Left forelimb (tissue), 1 donor: Measurements from ENCODE around the gene SFRP5.

ENCODE experiments used
- DNase-seq: peaks from one replicate; pipeline ENCODE4 v3.0.0-alpha.2; 2018; ENCODE audit warnings: low spot score

The SFRP5 gene

DNA sequence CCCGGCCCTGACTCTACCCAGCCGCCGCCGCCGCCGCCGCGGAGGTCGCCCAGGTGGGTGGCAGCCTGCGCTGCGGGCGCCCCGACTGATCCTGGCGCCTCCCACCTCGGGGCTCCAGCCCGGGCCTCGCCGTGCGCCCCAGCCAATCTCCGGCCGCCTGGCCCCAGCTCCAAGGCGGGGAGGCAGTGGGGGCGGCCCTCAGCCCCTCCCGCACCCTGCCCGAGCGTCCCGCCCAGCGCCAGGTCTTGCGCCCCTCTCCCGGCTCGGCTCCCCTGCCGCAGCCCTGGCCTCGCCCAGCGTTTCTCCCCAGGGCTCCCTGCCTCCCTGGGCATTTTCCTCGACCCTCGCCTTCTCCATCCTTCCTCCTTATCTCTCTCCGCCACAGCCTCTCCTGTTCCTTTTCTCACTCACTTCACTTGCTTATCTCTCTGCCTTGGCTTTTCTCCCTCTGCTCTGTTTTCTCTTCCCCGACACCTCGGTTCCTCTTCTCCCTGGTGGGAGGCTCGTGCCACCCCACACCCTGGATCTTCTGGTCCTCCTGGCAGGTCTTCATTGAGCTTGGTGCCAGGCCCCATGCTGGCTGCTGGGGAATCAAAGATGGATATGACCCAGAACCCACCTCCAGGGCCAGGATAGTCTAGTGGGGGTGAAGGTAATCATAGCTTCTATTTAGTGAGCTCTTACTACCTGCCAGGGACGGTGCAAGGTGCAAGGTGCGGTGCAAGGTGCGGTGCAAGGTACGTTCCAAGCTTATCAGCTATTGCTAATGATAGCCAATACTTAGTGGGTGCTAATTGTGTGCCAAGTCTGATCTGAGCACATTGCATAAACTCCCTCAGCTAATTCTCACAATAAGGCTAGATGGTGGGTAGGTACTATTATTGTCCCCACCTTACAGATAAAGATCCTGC, at the start of gene SFRP5:
TSS of gene SFRP5 (minus strand) at position 87 of the 911 bp plus-strand sequence. CDS start 166 bp downstream, outside the sequence.
- DNase-seq = no peak

GRCh38 chr10:97820096-97820704, 48.4 kb upstream of the SFRP5 start:
- DNase-seq = no peak

GRCh38 chr10:97818572-97818971, 46.8 kb upstream of the SFRP5 start:
- DNase-seq = no peak

GRCh38 chr10:97816609-97817008, 44.8 kb upstream of the SFRP5 start:
- DNase-seq = no peak

- DNase-seq = no peak
Observed at GRCh38 chr10:97814996-97815395, 43.2 kb upstream of the SFRP5 start.

GRCh38 chr10:97813311-97813710, 41.5 kb upstream of the SFRP5 start:
- no peak for DNase-seq

DNA sequence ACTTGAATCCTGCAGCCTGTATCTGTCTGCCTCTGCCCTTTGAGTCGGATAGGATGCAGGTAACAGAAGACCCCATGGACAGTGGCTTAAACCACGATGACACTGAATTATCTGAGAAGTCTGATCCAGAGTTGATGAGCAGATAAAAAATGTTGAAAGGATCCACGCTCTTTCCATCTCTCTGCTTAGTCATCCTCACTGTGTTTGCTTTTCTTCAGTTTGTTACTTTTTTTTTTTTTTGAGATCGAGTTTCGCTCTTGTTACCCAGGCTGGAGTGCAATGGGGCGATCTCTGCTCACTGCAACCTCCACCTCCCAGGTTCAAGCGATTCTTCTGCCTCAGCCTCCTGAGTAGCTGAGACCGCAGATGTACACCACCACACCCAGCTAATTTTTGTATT, 40.9 kb upstream of the SFRP5 start:
- DNase-seq = no peak

DNA sequence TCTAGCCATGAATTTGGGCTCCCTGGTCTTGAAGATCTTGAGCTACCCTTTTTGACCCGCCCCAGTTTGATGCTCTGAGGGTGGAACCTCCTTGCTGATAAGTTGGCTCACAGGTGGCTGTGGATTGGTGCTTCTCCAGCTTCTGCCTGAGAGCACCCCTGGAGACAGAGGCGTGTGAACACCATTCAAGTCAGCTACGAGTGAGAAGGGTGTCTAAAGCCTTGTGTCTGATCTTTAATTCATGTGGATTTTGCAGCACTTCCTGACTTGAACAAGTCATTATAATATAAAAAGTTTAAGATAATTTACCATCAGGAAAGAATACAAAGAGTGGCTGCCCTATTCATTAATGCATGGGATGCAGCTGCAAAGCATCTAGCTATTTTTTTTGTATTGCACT, 40.2 kb upstream of the SFRP5 start:
- no peak for DNase-seq

DNA sequence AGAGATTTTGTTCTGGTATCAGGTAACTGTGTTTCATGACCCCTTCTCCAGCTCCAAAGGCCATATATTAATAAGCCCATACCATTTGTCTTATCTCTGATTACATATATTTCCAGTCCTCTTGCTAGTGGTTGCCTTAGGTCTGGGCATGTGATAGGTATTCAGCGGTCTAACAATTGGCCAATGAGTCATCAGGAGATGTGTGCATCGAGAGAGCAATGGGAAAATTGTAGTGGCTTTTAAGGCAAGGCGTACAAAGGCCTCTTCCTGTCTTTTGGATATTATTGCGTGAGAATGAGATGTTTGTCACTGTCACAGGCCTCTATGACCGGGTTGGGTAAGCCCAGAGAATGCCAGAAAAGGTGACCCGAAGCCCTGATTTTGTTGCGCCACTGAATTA, 38.6 kb upstream of the SFRP5 start:
- DNase-seq = no peak

DNA sequence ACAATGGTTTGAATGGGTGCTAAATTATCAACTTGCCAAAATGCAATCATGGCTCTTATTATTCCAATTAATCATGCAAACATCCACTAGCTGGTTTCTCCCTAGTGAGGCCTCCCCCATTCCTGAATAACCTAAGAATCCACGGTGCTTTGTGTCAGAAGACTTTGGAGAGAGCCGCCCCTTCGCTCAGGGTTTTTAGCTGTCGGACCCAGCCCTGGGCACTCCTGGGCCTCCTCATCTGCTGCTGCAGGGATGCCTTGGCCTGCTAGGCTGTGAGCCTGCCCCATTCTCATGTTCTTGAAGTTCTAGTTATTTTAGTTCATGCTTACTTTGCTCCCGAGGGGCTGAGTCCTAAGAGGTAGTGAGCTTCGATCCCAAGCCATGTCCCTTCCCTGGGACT, 34.1 kb upstream of the SFRP5 start:
- no peak for DNase-seq

GRCh38 chr10:97805096-97805884, 33.5 kb upstream of the SFRP5 start:
- no peak for DNase-seq

GRCh38 chr10:97801422-97801821, 29.6 kb upstream of the SFRP5 start:
- DNase-seq = no peak

- DNase-seq = no peak
Observed at GRCh38 chr10:97800474-97800873, 28.7 kb upstream of the SFRP5 start.

DNA sequence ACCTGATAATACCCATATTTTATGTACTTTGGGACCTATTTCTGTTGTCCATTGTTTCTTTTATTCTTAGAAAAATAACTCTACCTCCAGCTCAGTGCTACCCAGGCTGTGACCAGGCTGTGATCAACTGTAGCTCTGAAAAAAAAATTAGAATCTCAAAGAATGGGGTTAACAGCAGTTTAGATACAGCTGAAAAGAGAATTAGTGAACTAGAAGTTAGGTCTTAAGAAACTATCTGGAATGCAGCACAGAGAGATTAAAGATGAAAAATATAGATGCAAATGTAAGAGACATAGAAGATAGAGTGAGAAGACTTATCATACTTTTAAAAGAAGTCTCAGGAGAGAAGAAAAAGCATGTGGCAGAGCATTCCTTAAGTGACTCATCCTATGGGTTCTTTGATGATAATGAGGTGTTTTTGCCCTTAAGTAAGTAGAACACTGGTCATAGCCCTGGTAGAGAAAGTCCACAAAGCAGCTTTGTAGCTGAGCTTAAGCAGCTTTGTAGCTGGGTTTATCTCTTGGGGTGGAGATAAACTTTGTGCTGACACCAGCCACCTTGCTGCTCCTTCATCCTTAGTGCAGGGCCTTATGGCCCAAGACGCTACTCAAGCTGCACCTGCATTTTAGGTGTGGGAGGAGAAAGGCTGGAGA, 27.3 kb upstream of the SFRP5 start:
- no peak for DNase-seq

GRCh38 chr10:97796651-97797050, 24.9 kb upstream of the SFRP5 start:
- DNase-seq = no peak

DNA sequence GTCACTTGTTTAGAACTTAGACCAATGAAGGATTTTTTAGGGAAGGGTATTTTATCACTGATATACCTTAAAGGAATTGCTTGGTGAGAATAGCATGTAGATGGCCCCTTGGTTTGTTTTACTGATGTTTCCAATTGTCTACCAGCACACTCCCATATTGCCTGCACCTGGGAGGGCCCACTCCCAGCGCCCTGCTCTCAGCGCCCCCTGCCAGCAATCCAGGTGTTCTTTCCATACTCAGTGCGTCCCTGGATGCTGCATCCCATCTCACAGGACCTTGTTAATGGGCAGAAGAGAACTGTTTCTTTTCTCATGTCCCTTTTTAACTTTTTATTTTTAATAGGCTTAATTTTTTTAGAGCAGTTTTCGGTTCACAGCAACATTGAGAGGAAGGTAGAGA, 24.1 kb upstream of the SFRP5 start:
- DNase-seq = no peak

DNA sequence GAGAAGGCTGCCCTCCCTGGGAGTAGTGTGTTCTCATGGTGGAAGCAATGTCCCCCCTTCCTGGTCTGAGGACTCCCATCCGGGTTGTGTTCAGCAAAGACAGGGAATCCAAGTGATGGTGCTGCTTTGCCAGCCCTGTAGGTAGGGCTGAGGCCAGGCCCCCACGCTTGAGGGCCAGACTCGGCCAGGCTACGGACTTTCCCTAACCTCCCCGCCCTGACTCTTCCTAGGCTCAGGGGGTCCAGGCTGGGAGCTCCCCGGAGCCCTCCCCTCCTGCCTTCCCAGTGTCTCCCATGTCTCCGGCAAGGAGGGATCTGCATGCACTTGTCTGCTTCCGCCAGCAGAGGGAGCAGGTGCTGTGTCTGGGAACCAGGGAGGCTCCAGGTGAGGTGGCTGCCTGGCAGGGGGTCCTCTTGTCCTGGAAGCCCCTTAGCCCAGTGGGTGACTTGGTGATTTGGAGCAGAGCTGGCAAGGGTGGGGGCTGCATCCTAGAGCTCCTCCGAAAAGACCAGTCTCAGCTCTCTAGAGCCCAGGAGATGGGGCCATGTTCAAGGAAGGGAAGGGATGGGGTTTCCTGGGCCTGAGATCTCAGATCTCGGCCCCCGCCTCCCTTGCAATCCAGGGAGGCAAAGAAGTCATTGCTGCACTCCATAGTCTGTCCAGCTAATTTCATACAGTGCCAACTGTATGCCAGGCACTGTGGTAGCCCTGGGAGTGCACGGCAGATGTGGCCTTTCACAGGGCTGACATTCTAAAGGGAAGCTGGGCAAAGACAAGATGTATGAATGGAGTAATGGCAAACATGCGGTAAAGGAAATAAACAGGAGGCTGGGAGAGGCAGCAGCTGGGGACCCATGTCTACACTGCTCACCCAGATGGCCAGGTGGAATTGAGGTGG, 20.3 kb upstream of the SFRP5 start:
- no peak for DNase-seq

DNA sequence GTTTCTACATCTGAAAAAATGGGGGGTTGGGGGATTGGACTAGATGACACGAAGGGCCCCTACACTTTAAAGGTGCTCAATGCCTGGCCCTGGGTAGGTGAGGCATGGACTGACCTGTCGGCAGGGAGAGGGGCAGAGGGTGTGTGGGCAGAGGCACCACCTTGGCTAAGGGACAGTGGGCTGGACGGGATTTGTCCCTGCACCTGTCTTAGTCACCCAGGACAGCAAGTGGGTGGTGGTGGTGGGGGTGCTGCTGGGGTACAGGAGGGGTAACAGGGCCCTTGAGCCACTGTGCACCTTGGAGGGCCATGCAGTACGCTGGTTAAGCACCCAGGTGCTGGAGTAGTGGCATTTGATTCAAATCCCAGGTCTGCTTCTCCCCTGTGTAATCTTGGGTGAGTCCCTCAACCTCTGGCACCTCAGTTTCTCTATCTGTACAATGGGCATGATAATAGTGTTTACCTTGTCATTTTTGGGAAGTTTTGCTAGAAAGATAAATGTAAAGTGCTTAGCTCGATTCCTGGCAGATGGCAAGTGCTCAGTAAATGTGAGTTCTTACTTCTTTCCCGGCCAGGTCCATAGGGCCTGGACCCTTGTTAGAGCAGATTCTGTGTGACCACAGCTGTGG, 18.1 kb upstream of the SFRP5 start:
- DNase-seq = no peak

DNA sequence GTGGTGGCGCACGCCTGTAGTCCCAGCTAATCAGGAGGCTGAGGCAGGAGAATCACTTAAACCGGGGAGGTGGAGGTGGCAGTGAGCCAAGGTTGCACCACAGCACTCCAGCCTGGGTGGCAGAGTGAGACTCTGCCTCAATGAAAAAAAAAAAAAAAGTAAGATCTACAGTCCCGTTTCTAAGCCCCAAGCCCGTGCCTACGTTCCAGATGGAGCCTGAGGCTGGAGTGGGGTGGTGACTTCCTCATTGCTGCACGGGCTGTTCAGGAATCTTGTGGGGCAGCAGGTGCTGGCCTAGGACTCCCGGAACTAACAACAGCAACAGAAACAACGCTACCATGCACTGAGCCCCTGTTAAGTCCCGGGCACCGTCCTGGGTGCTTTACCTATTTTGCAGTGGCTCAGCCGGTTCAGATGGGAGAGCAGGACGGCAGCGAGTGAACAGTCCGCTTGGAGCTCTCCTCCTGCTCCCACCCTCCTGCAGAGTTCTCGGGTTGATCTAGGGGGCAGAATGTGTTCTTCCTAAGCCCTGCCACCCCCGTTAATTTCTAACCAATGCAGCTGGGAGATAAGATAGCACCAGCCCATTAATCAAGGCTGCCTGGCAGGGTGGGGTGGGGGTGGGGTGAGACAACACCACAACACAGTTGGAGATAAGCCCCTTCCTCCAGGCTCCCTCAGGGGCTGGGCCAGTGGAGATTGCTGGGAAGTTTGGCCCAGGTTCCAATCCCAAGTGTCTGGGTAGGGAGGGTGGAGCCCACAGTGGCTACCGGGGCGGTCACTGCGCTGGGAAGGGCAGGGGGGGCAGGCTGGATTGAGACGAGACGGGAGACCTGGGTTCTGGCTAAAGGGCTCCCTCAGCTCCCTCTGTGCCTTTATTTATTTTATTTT, 17.0 kb upstream of the SFRP5 start:
- DNase-seq = no peak

DNA sequence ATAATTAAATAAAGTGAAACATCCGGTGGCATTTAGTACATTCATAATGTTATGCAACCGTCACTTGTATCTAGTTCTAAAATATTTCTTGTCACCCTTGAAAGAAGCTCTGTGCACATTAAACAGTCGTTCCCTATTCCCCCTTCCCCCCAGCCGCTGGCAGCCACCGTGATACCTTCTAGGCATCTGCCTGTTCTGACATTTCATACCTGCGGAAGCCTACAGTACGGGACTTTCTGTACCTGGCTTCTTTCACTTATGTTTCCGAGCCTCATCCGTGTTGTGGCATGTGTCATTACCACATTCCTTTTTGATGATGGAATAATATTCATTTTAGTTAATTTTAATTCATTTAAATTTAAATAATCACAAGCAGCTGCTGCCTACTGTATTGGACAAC, 13.9 kb upstream of the SFRP5 start:
- no peak for DNase-seq
